K562 (cell line): Measurements from ENCODE around the gene MYO9A. TPM values are rescaled to one million over a fixed set of nuclear protein-coding genes. Genes with fewer than 3 reads are reported as not detected.

Source experiments
- CBX3 ChIP-seq, 2 experiments: IDR thresholded peaks; 1 replicate in 1 of 2; 2 replicates in 1 of 2; pipeline ENCODE4 v1.6.1; 2012; ENCODE audit warnings: inconsistent platforms in 2 of 2, low read length in 2 of 2, borderline replicate concordance in 1 of 2, control low read depth in 1 of 2
- ELF1 ChIP-seq: fragments of 200-800 bp; sonication (Bioruptor generic); IDR thresholded peaks from 2 replicates; pipeline ENCODE4 v1.6.1; 2016; ENCODE audit warnings: missing genetic modification characterization, missing compliant biosample characterization
- ETS2 ChIP-seq: IDR thresholded peaks from 2 replicates; pipeline ENCODE4 v1.6.1; 2016; ENCODE audit warnings: borderline replicate concordance, missing genetic modification characterization, mild to moderate bottlenecking, moderate library complexity, missing compliant biosample characterization; ENCODE audit not compliant: poor library complexity, severe bottlenecking
- FOXK2 ChIP-seq, 2 experiments: fragments of 450-650 bp; IDR thresholded peaks in 1 of 2; conservative IDR thresholded peaks in 1 of 2; 2 replicates each; pipeline ENCODE4 v1.6.1; 2016; ENCODE audit warnings: low read depth in 2 of 2, mild to moderate bottlenecking in 1 of 2
- ILK ChIP-seq: fragments of 450-650 bp; IDR thresholded peaks from 2 replicates; pipeline ENCODE4 v1.6.1; 2016; ENCODE audit warnings: missing genetic modification characterization, low read depth, mild to moderate bottlenecking, missing compliant biosample characterization, moderate library complexity, borderline replicate concordance
- LARP7 ChIP-seq: fragments of 450-650 bp; IDR thresholded peaks from 2 replicates; pipeline ENCODE4 v1.6.1; 2016
- MAZ ChIP-seq, 2 experiments: fragments of 450-650 bp in 1 of 2; sonication (generic) in 1 of 2; formaldehyde crosslinking; IDR thresholded peaks in 1 of 2; conservative IDR thresholded peaks in 1 of 2; 2 replicates each; pipeline versions ENCODE4 v1.4.0 to v1.5.0; 2020; ENCODE audit warnings: mild to moderate bottlenecking in 1 of 2, missing genetic modification reagents in 1 of 2
- NFIX ChIP-seq: fragments of 250-450 bp; sonication (Bioruptor Pico); IDR thresholded peaks from 2 replicates; pipeline ENCODE4 v1.4.0; 2020; ENCODE audit warnings: low read depth, mild to moderate bottlenecking, moderate library complexity
- ZBTB2 ChIP-seq: fragments of 450-650 bp; IDR thresholded peaks from 2 replicates; pipeline ENCODE4 v1.6.1; 2016; ENCODE audit warnings: antibody characterized with exemption
- ZC3H8 ChIP-seq: fragments of 450-650 bp; IDR thresholded peaks from 2 replicates; pipeline ENCODE4 v1.6.1; 2017
- ZNF121 ChIP-seq: sonication (generic); formaldehyde crosslinking; conservative IDR thresholded peaks from 2 replicates; pipeline ENCODE4 v1.8.0; 2022; ENCODE audit warnings: missing genetic modification reagents
- ZNF282 ChIP-seq: sonication (generic); formaldehyde crosslinking; IDR thresholded peaks from 2 replicates; pipeline ENCODE4 v1.8.1; 2023; ENCODE audit warnings: missing genetic modification reagents
- ZNF316 ChIP-seq: fragments of 450-650 bp; IDR thresholded peaks from 2 replicates; pipeline ENCODE4 v1.6.1; 2016
- ZNF384 ChIP-seq: IDR thresholded peaks from 2 replicates; pipeline ENCODE4 v1.6.1; 2012; ENCODE audit warnings: low read depth, low read length, improper control_type of control experiment
- ZSCAN29 ChIP-seq: fragments of 450-650 bp; IDR thresholded peaks from 2 replicates; pipeline ENCODE4 v1.6.1; 2017
- polyA plus RNA-seq, 8 experiments: library from polyadenylated mRNA; depleted of rRNA in 4 of 8; stranded (reverse) in 5 of 8; unstranded in 3 of 8; fragments of >200 nt; fragmentation: Nextera tagmentation in 2 of 8; fragmentation: Illumina TruSeq in 1 of 8; extraction: Ambion mirVana in 2 of 8; extraction: Trizol in 1 of 8; gene quantifications; 2 replicates each; pipeline versions ENCODE4 v1.2.1 to v1.2.3, GENCODE V29; 2011 to 2014; ENCODE audit warnings: inconsistent platforms in 1 of 8, missing spikeins in 1 of 8
- total RNA-seq, 7 experiments: library from RNA; depleted of rRNA in 6 of 7; stranded (reverse); fragments of >200 nt in 6 of 7; fragmentation: Illumina TruSeq in 2 of 7; extraction: Trizol in 2 of 7; gene quantifications; 2 replicates each; pipeline versions ENCODE4 v1.2.1 to v1.2.3, GENCODE V29; 2011 to 2021; ENCODE audit warnings: low replicate concordance in 1 of 7
- TF ChIP-seq, protein P1 (sequence below): fragments of 450-650 bp; formaldehyde crosslinking; IDR thresholded peaks from 2 replicates; pipeline ENCODE4 v1.4.0; 2020; ENCODE audit warnings: mild to moderate bottlenecking
- TF ChIP-seq, protein P2 (sequence below), 2 experiments: fragments of 200-800 bp in 1 of 2; sonication (Bioruptor generic) in 1 of 2; sonication (generic) in 1 of 2; formaldehyde crosslinking in 1 of 2; IDR thresholded peaks in 1 of 2; conservative IDR thresholded peaks in 1 of 2; 2 replicates each; pipeline versions ENCODE4 v1.5.0 to v1.6.1; 2016 to 2020; ENCODE audit warnings: missing compliant biosample characterization in 1 of 2, missing genetic modification characterization in 1 of 2, missing genetic modification reagents in 1 of 2
- TF ChIP-seq, protein P3 (sequence below): sonication (generic); formaldehyde crosslinking; IDR thresholded peaks from 2 replicates; pipeline ENCODE4 v1.8.1; 2022; ENCODE audit warnings: missing genetic modification reagents
- TF ChIP-seq, protein P4 (sequence below): sonication (generic); formaldehyde crosslinking; IDR thresholded peaks from 2 replicates; pipeline ENCODE4 v1.4.0; 2020; ENCODE audit warnings: mild to moderate bottlenecking, missing genetic modification reagents
- TF ChIP-seq, protein P5 (sequence below): fragments of 450-650 bp; IDR thresholded peaks from 2 replicates; pipeline ENCODE4 v1.6.1; 2016; ENCODE audit warnings: missing biosample characterization, missing genetic modification characterization

Gene MYO9A
- total and polyA plus RNA-seq, 9 of the 15 experiments (the other 6 are each of a cell fraction or from before 2014, with no cell fraction given) = 1.9 to 15.4 (median 5.8) TPM

- TF ChIP-seq ELF1 (no peak), CBX3 (IDR thresholded peaks at IDR 0.05; ENCODE audit: borderline replicate concordance in 1 of 2, low read length in 2 of 2) (0 out of 3 replicates have a peak, but pooled peaks of 1 of the 2 experiments have one; percentile 9), ZSCAN29 (no peak), ZNF121 (CRISPR knock-in tag) (0 out of 2 replicates have a peak, but pooled peaks have one; percentile 12), ZC3H8 (no peak), MAZ (CRISPR knock-in tag; conservative IDR thresholded peaks at IDR 0.05 in 1 of 2, IDR thresholded peaks at IDR 0.05 in 1 of 2) (peak in 1 of 2 experiments; percentile 63; a peak in 2 of 4 replicates), ZNF316 (no peak), ZBTB2 (no peak), FOXK2 (conservative IDR thresholded peaks at IDR 0.05 in 1 of 2, IDR thresholded peaks at IDR 0.05 in 1 of 2; ENCODE audit: low read depth in 2 of 2) (no peak), LARP7 (no peak), ZNF384 (no peak), ZNF282 (CRISPR knock-in tag) (peak; percentile 36; the same call in 1 of the 2 replicates), ETS2 (no peak), ILK (tag) (no peak), NFIX (CRISPR knock-in tag) (no peak)
- TF ChIP-seq, protein P1, sequence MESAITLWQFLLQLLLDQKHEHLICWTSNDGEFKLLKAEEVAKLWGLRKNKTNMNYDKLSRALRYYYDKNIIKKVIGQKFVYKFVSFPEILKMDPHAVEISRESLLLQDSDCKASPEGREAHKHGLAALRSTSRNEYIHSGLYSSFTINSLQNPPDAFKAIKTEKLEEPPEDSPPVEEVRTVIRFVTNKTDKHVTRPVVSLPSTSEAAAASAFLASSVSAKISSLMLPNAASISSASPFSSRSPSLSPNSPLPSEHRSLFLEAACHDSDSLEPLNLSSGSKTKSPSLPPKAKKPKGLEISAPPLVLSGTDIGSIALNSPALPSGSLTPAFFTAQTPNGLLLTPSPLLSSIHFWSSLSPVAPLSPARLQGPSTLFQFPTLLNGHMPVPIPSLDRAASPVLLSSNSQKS (CRISPR knock-in tag) = no peak
- TF ChIP-seq, protein P2, sequence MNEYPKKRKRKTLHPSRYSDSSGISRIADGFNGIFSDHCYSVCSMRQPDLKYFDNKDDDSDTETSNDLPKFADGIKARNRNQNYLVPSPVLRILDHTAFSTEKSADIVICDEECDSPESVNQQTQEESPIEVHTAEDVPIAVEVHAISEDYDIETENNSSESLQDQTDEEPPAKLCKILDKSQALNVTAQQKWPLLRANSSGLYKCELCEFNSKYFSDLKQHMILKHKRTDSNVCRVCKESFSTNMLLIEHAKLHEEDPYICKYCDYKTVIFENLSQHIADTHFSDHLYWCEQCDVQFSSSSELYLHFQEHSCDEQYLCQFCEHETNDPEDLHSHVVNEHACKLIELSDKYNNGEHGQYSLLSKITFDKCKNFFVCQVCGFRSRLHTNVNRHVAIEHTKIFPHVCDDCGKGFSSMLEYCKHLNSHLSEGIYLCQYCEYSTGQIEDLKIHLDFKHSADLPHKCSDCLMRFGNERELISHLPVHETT (CRISPR knock-in tag; conservative IDR thresholded peaks at IDR 0.05 in 1 of 2, IDR thresholded peaks at IDR 0.05 in 1 of 2) = no peak
- TF ChIP-seq, protein P3, sequence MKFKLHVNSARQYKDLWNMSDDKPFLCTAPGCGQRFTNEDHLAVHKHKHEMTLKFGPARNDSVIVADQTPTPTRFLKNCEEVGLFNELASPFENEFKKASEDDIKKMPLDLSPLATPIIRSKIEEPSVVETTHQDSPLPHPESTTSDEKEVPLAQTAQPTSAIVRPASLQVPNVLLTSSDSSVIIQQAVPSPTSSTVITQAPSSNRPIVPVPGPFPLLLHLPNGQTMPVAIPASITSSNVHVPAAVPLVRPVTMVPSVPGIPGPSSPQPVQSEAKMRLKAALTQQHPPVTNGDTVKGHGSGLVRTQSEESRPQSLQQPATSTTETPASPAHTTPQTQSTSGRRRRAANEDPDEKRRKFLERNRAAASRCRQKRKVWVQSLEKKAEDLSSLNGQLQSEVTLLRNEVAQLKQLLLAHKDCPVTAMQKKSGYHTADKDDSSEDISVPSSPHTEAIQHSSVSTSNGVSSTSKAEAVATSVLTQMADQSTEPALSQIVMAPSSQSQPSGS (CRISPR knock-in tag) = no peak
- TF ChIP-seq, protein P4, sequence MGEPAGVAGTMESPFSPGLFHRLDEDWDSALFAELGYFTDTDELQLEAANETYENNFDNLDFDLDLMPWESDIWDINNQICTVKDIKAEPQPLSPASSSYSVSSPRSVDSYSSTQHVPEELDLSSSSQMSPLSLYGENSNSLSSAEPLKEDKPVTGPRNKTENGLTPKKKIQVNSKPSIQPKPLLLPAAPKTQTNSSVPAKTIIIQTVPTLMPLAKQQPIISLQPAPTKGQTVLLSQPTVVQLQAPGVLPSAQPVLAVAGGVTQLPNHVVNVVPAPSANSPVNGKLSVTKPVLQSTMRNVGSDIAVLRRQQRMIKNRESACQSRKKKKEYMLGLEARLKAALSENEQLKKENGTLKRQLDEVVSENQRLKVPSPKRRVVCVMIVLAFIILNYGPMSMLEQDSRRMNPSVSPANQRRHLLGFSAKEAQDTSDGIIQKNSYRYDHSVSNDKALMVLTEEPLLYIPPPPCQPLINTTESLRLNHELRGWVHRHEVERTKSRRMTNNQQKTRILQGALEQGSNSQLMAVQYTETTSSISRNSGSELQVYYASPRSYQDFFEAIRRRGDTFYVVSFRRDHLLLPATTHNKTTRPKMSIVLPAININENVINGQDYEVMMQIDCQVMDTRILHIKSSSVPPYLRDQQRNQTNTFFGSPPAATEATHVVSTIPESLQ (CRISPR knock-in tag) = no peak
- TF ChIP-seq, protein P5, sequence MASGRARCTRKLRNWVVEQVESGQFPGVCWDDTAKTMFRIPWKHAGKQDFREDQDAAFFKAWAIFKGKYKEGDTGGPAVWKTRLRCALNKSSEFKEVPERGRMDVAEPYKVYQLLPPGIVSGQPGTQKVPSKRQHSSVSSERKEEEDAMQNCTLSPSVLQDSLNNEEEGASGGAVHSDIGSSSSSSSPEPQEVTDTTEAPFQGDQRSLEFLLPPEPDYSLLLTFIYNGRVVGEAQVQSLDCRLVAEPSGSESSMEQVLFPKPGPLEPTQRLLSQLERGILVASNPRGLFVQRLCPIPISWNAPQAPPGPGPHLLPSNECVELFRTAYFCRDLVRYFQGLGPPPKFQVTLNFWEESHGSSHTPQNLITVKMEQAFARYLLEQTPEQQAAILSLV (tag) = no peak
These were observed 399 bp downstream of the MYO9A start (continued) for GRCh38 chr15:72117486-72118016.
